OCI-LY7 (cell line): Measurements from ENCODE around the gene CDK5RAP3.

ENCODE experiments used
- CTCF ChIP-seq: fragments of 200-600 bp; sonication (generic); conservative IDR thresholded peaks from 2 replicates; pipeline ENCODE4 v1.5.1; 2014; ENCODE audit warnings: mild to moderate bottlenecking, antibody characterized with exemption, low read length, moderate library complexity, mixed read lengths
- EZH2phosphoT487 ChIP-seq: fragments of 200-600 bp; sonication (generic); IDR thresholded peaks from 2 replicates; pipeline ENCODE4 v1.6.1; 2018; ENCODE audit warnings: low read depth, borderline replicate concordance, mild to moderate bottlenecking, mixed run types, antibody characterized with exemption, low read length, moderate library complexity, mixed read lengths

DNA sequence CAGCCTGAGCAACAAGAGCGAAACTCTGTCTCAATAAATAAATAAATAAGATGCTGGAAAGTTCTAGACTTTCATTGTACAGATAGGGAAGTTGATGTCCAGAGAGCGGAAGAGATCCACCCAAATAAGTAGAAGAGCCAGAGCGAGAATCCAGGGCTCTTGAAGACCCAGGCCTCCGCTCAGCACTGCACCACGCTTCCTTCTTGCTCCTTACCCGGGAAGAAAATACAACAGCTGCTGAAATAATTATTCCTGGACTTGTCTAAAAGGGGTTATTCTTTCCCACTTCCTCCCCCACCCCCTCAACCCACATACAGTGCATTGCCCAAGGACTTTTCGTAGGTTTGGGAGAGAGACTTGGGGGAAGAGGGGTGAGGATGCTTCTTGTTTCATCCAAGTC lies 26.7 kb downstream of the CDK5RAP3 start:
- TF ChIP-seq CTCF (no peak), EZH2phosphoT487 (no peak)
